HTERT RPE-1 (cell line): ENCODE measurements around the gene TMCC3.
"Not testable (repeated sequence)": the region's sequence is repeated elsewhere in the genome, so short reads cannot be mapped to it uniquely, and the experiment has no call there.

Experiments
- in situ Hi-C: fragments of 300-500 bp; cut with MboI; formaldehyde crosslinking; loops from 4 replicates; pipeline ENCODE4 v1.14.3; 2020; ENCODE audit warnings: low sequenced_read_pairs

TMCC3 gene

GRCh38 chr12:94575645-94576403 is 74.5 kb downstream of the TMCC3 start:
- in situ Hi-C loops = no loop called here

DNA sequence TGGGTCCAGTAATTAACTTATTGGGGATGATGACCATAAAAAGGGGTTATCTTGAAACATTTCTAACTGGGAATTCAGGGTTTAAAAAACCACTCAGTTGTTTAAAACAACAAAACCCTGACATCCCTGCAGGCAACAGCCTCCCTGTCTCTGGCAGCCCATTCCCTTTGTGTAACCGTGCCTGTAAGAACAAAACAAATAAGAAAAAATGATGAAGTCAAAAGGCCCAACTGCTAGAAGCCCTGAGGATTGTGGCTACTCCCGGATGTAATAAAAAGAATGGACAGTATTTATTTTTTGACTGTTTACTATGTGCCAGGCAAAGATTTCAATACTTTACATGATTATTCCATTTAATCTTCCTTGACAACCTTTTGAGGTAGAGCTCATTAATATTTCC is 75.3 kb downstream of the TMCC3 start:
- in situ Hi-C loops = no loop called here

DNA sequence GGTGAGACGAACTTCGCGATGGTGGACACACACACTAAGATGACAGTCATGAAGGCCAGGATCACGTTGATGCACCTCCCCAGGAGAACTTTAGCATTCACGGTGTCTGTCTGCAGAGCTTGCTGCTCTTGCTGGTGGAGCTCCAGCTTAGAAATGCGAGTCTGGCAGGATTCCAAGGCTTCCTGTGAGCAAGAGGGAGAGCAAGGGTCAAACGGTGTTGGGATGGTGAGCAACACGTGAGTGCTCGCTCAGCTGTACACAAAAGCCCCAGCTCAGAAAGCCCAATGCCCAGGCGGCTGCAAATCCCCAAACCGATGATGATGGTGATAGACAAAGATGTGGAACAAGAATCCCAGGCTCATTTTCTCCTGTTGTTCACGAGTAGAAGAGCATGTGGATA is 78.8 kb downstream of the TMCC3 start:
- in situ Hi-C loops = no loop called here

- in situ Hi-C loops = no loop called here
These were observed 80.2 kb downstream of the TMCC3 start for GRCh38 chr12:94570161-94570560.

DNA sequence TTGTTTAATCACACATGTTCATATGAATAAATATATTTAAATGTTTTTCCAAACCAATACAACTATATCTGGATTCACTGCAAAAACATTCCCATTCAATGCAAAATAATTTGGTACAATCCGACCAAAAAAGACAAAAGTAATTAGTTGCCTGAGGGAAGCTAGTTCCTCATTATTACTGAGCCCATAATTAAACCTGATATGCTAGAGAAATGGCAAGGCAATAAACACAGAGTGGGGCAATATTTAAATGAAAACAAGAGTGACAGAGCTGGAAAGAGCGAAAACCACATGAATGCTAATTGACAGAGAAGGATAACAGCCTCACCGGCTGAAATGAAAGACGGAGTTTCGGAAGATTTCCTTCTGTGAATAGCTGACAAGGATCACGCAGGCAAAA is 82.6 kb downstream of the TMCC3 start:
- in situ Hi-C loops = no loop called here

- in situ Hi-C loops = no loop called here
These were observed 84.0 kb downstream of the TMCC3 start for GRCh38 chr12:94566345-94566744.

- in situ Hi-C loops = no loop called here
These were observed 84.7 kb downstream of the TMCC3 start for GRCh38 chr12:94565683-94566082.

- in situ Hi-C loops = no loop called here
These were observed 87.1 kb downstream of the TMCC3 start for GRCh38 chr12:94563286-94563685.

GRCh38 chr12:94561943-94562411 is 88.4 kb downstream of the TMCC3 start:
- in situ Hi-C loops = no loop called here

DNA sequence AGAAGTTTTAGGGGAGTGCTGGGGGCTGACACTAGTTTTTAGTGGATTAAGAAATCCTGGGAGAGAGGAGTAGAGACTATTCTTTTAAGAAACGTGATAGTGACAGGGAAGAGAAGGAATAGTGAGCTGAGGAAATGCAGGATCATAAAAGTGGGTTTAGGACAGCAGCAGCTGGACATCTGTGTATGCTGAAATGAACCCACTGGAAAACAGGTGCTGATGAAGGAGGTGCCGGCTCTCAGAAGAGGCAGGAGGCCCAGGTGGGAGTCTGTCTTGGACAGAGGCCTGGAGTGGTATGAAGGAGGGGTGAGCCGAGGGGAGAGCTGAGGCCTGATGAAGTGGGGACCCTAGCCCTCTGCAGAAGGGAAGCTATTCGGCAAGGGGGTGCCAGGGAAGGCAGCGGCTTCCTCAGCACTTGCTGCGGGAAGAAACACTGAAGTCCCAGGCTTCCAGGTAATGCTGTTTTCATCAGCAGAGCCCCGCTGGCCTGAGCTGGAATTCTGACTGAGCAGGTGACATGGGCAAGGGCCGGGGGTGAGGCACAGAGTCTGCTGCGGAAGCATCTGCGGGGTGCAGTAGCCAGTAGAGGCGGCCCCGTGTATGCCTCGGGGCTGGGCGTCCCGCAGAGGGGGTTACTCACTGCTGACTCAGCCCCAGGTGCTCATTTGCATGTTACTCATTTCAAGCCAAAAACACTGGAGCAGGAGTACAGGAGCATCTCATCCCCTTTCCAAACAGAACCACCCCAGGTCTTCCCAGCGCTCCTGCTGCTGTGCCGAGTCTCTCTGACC is 89.7 kb downstream of the TMCC3 start:
- in situ Hi-C loops = no loop called here

GRCh38 chr12:94558612-94559011 is 91.7 kb downstream of the TMCC3 start:
- in situ Hi-C loops = no loop called here

DNA sequence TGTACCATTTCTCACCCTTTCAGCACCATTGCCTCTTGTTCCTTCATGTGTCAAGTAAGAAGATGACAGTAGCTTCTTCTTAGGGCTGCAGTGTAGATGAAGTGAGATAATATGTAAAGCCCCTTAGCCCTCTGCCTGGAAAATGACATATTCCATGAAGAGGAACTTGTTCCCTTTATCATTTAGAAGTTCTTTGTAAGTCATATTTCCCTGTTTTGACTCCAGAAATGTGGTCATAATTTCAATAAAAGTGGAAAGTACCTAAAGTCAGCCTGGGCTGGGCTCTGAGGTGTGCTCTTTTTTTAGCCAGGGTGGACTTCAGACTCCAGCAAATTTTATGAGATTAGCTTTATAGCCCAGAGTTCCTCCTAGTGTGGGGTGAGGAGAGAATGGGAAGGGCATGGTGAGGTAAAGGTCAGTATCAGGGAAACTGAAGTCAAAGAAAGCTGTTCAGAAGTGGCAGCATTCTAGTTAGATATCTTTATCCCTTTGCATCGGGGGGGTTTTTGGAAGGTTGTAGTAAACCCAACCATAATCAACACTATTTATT is 92.5 kb downstream of the TMCC3 start:
- in situ Hi-C loops = no loop called here

- in situ Hi-C loops = no loop called here
These were observed 94.7 kb downstream of the TMCC3 start for GRCh38 chr12:94555687-94556086.

- in situ Hi-C loops = no loop called here
These were observed 96.5 kb downstream of the TMCC3 start for GRCh38 chr12:94553875-94554274.

DNA sequence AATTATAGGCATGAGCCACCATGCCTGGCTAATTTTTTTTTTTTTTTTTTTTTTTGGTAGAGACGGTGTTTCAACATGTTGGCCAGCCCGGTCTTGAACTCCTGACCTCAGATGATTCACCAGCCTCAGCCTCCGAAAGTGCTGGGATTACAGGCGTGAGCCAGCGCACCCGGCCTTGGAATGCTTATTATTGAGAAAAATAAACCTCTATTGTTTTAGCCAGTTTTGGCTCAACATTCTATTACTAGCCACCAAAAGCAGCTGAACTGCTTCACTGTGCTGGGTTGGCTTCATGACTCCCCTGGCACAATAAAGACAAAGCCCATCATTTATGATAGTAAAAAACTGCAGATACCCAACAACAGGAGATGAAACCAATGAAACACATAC is 97.2 kb downstream of the TMCC3 start:
- in situ Hi-C loops = no loop called here

DNA sequence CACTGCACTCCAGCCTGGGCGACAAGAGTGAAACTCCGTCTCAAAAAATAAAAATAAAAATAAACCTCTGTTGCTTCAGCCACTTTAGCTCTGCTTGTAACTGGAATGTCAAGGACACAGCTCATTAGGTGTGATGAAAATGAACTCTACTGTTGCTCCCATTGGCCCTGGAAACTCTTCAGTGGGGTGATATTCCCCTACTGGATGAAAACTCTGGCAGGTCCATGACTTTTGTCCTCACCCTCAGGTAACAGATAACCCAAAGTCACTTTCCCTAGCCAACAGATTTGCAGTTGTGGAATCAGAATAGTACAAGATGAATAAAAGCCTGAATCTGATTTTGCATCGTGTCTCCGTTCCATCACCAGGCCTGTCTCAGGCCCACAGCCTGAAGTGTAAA is 98.5 kb downstream of the TMCC3 start:
- in situ Hi-C loops = no loop called here

- in situ Hi-C loops = no loop called here
These were observed 99.4 kb downstream of the TMCC3 start for GRCh38 chr12:94550964-94551363.

DNA sequence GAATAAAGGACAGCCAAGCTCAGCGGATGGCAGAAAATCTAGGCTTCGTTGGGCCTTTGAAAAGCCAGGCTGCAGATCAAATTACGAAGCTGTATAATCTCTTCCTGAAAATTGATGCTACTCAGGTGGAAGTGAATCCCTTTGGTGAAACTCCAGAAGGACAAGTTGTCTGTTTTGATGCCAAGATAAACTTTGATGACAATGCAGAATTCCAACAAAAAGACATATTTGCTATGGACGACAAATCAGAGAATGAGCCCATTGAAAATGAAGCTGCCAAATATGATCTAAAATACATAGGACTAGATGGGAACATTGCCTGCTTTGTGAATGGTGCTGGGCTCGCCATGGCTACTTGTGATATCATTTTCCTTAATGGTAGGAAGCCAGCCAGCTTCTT is 101.5 kb downstream of the TMCC3 start:
- in situ Hi-C loops = not testable (repeated sequence)

GRCh38 chr12:94545935-94546771 is 104.2 kb downstream of the TMCC3 start:
- in situ Hi-C loops = no loop called here

DNA sequence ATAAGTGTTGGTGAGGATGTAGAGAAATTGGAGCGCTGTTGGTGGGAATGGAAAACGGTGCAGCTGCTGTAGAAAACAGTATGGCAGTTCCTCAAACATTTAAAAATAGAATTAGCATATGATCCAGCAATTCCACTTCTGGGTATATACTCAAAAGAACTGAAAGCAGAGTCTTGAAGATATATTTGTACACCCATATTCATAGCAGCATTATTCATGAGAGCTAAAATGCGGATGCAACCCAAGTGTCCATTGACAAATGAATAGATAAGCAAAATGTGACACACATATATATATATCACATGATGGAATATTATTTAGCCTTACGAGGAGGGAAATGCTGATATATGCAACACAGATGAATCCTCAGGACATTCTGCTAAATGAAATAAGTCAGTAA is 106.0 kb downstream of the TMCC3 start:
- in situ Hi-C loops = no loop called here

- in situ Hi-C loops = no loop called here
These were observed 112.0 kb downstream of the TMCC3 start for GRCh38 chr12:94538318-94538717.
